Body of pancreas (tissue), 4 donors: ENCODE measurements around the gene ZNF275.
"Not testable (repeated sequence)": the region's sequence is repeated elsewhere in the genome, so short reads cannot be mapped to it uniquely, and the experiment has no call there.

Source experiments
- CTCF ChIP-seq, 7 experiments: fragments of 450-650 bp in 4 of 7; fragments of 200-600 bp in 3 of 7; sonication (generic) in 3 of 7; IDR thresholded peaks; one replicate each; pipeline ENCODE4 v1.5.1; 2016 to 2019; ENCODE audit warnings: antibody characterized with exemption in 7 of 7
- POLR2A ChIP-seq, 3 donors: fragments of 450-650 bp; IDR thresholded peaks; one replicate each; pipeline ENCODE4 v1.6.1; 2016; ENCODE audit warnings: antibody characterized with exemption in 3 of 3, mild to moderate bottlenecking in 2 of 3

- TF ChIP-seq CTCF, POLR2A (IDR thresholded peaks at IDR 0.05): not testable (repeated sequence)
These were observed 45.1 kb upstream of the ZNF275 start for GRCh38 chrX:153288807-153289206.
